Gastrocnemius medialis (tissue), 4 donors: ENCODE measurements around the gene GPATCH1. TPM values are rescaled to one million over a fixed set of nuclear protein-coding genes. Genes with fewer than 3 reads are reported as not detected.

ENCODE experiments used
- ATAC-seq, 2 donors: fragments of 150-250 bp; one replicate each; pipeline ENCODE4 v1.9.1; 2016
- DNase-seq, 2 donors: peaks; one replicate each; pipeline ENCODE4 v3.0.0-alpha.2; 2019
- H3K27ac ChIP-seq, 4 donors: fragments of 200-600 bp; sonication (generic); 1 replicate in 1 of 4; 2 replicates in 3 of 4; pipeline ENCODE4 v1.5.1; 2016 to 2018; ENCODE audit warnings: mild to moderate bottlenecking in 2 of 4, moderate library complexity in 1 of 4
- H3K27me3 ChIP-seq, 3 donors: fragments of 200-600 bp; sonication (generic) in 2 of 3; 1 replicate in 1 of 3; 2 replicates in 2 of 3; pipeline versions ENCODE4 v1.5.1 to v1.6.0; 2016 to 2019; ENCODE audit warnings: mild to moderate bottlenecking in 1 of 3, moderate library complexity in 1 of 3
- H3K36me3 ChIP-seq, 2 donors: fragments of 200-600 bp; sonication (generic) in 1 of 2; one replicate each; pipeline ENCODE4 v1.5.1; 2017 to 2018
- H3K4me1 ChIP-seq, 2 donors: fragments of 200-600 bp; sonication (generic) in 1 of 2; one replicate each; pipeline ENCODE4 v1.5.1; 2016 to 2017; ENCODE audit warnings: mild to moderate bottlenecking in 2 of 2
- H3K4me3 ChIP-seq, 4 donors: fragments of 200-600 bp; sonication (generic) in 3 of 4; 1 replicate in 1 of 4; 2 replicates in 3 of 4; pipeline ENCODE4 v1.5.1; 2016 to 2019; ENCODE audit warnings: mild to moderate bottlenecking in 2 of 4
- H3K9me3 ChIP-seq, 3 donors: fragments of 200-600 bp; sonication (generic) in 2 of 3; 1 replicate in 1 of 3; 2 replicates in 2 of 3; pipeline ENCODE4 v1.5.1; 2016 to 2019
- POLR2A ChIP-seq, 2 donors: fragments of 450-650 bp; IDR thresholded peaks; one replicate each; pipeline ENCODE4 v1.6.1; 2017; ENCODE audit warnings: antibody characterized with exemption in 2 of 2, mild to moderate bottlenecking in 2 of 2, moderate library complexity in 2 of 2
- in situ Hi-C, 4 donors: fragments of 200-750 bp; cut with MboI; loops; one replicate each; pipeline versions ENCODE4 v1.15.0 to v1.8.0; 2017; ENCODE audit warnings: low sequenced_read_pairs in 4 of 4
- intact Hi-C: fragments of 100-400 bp; cut with DNase I; formaldehyde crosslinking; loops from one replicate; pipeline ENCODE4 v1.15.1; 2023; ENCODE audit warnings: low total_unique reads
- total RNA-seq, 4 donors: library from RNA; depleted of rRNA; stranded (reverse); fragments of >200 nt; gene quantifications; one replicate each; pipeline versions ENCODE4 v1.1.0 to v1.2.3, GENCODE V29; 2016
- TF ChIP-seq, protein P1 (sequence below), 5 experiments: fragments of 450-650 bp in 3 of 5; fragments of 200-600 bp in 2 of 5; sonication (generic) in 2 of 5; IDR thresholded peaks in 4 of 5; conservative IDR thresholded peaks in 1 of 5; 1 replicate in 4 of 5; 2 replicates in 1 of 5; pipeline ENCODE4 v1.5.1; 2016 to 2019; ENCODE audit warnings: antibody characterized with exemption in 5 of 5, mild to moderate bottlenecking in 3 of 5, moderate library complexity in 3 of 5

Gene GPATCH1
- total RNA-seq, 4 donors from 2014 or later = 2.2 to 5.3 (median 4.6) TPM

GRCh38 chr19:33067121-33067520, 13.9 kb upstream of the GPATCH1 start:
- intact Hi-C loops = no loop called here
- Histone ChIP-seq H3K4me3 (no peak overlapping the region), H3K27me3 (peaks cover 12 to 33% (median 30%) of the 10 kb centered on the region in 3 donors), H3K9me3 (no peaks in the 10 kb centered on the region), H3K36me3 (no peaks in the 10 kb centered on the region), H3K4me1 (peaks cover 0 to 5% of the 10 kb centered on the region in 2 donors), H3K27ac (no peak overlapping the region)
- ATAC-seq (no peak), DNase-seq (no peak)
- TF ChIP-seq, protein P1, sequence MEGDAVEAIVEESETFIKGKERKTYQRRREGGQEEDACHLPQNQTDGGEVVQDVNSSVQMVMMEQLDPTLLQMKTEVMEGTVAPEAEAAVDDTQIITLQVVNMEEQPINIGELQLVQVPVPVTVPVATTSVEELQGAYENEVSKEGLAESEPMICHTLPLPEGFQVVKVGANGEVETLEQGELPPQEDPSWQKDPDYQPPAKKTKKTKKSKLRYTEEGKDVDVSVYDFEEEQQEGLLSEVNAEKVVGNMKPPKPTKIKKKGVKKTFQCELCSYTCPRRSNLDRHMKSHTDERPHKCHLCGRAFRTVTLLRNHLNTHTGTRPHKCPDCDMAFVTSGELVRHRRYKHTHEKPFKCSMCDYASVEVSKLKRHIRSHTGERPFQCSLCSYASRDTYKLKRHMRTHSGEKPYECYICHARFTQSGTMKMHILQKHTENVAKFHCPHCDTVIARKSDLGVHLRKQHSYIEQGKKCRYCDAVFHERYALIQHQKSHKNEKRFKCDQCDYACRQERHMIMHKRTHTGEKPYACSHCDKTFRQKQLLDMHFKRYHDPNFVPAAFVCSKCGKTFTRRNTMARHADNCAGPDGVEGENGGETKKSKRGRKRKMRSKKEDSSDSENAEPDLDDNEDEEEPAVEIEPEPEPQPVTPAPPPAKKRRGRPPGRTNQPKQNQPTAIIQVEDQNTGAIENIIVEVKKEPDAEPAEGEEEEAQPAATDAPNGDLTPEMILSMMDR (IDR thresholded peaks at IDR 0.05 in 4 of 5, conservative IDR thresholded peaks at IDR 0.05 in 1 of 5) = no peak
- TF ChIP-seq POLR2A (IDR thresholded peaks at IDR 0.05) = no peak
- in situ Hi-C loops = no loop called here

- Histone ChIP-seq H3K4me1 (no peaks in the 10 kb centered on the region), H3K9me3 (no peaks in the 10 kb centered on the region), H3K36me3 (no peaks in the 10 kb centered on the region), H3K27me3 (no peaks in the 10 kb centered on the region), H3K4me3 (no peak overlapping the region), H3K27ac (no peak overlapping the region)
- ATAC-seq (no peak), DNase-seq (no peak)
- intact Hi-C loops = no loop called here
- in situ Hi-C loops = no loop called here
- TF ChIP-seq, protein P1 (IDR thresholded peaks at IDR 0.05 in 4 of 5, conservative IDR thresholded peaks at IDR 0.05 in 1 of 5) = no peak
- no peak for TF ChIP-seq POLR2A (IDR thresholded peaks at IDR 0.05)
Observed at GRCh38 chr19:33071887-33072286, 9.1 kb upstream of the GPATCH1 start.

DNA sequence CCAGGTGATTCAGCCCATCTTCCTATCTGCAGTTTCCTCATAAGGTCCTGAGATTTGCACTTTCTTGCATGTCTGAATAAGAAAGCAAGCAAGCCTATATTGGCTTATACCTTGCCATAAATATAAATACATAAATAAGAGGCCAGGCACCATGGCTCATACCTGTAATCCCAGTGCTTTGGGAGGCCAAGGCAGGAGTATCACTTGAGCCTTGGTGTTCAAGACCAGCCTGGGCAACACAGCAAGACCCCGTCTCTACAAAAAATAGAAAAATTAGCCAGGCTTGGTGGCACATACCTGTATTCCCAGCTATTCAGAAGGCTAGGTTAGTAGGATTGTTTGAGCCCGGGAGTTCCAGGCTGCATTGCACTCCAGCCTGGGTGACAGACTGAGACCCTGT, 5.5 kb upstream of the GPATCH1 start:
- intact Hi-C loops = no loop called here
- no peak for ATAC-seq

DNA sequence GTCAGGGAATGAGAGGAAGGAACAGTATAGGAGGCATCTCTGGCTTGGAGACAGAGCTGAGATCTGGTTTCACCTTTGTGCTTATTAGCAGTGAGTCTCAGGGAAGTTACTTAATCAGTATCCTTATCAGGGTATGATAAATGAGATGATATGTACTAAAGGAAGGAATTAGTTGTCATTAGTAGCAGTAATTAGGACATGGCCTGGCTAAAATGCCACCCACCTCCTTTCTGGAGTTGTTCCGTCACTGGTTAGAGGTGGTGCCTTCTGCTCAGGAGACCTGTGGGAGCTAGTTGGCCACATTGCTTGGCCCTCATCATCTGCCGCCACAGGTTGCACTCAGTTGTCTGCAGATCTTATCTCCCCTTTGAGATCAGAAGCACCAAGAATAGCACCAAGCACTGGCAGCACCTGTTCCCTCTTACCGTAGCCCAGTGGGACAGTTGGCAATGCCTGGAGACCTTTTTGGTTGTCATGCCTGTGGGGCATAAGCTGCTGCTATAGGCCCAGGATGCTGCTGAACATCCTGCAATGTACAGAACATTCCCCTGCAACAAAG, 4.7 kb downstream of the GPATCH1 start:
- H3K27me3 ChIP-seq = no peaks in the 10 kb centered on the region
- ATAC-seq (no peak), DNase-seq (no peak)
- intact Hi-C loops = no loop called here
- H3K9me3 ChIP-seq = no peaks in the 10 kb centered on the region
- H3K36me3 ChIP-seq = peaks cover 0 to 28% of the 10 kb centered on the region in 2 donors
- H3K4me1 ChIP-seq = peaks cover 15 to 16% of the 10 kb centered on the region in 2 donors
- H3K27ac ChIP-seq = no peak overlapping the region
- in situ Hi-C loops = no loop called here
- H3K4me3 ChIP-seq = no peak overlapping the region
- TF ChIP-seq POLR2A (IDR thresholded peaks at IDR 0.05) = no peak
- TF ChIP-seq, protein P1 (IDR thresholded peaks at IDR 0.05 in 4 of 5, conservative IDR thresholded peaks at IDR 0.05 in 1 of 5) = no peak

More for the DNA sequence above, 5.5 kb upstream of the GPATCH1 start:
- no peak overlapping the region for H3K4me3 ChIP-seq
- no peak for DNase-seq
- H3K4me1 ChIP-seq = no peaks in the 10 kb centered on the region
- TF ChIP-seq POLR2A (IDR thresholded peaks at IDR 0.05) = no peak
- TF ChIP-seq, protein P1 (IDR thresholded peaks at IDR 0.05 in 4 of 5, conservative IDR thresholded peaks at IDR 0.05 in 1 of 5) = no peak
- no peaks in the 10 kb centered on the region for H3K36me3 ChIP-seq
- H3K9me3 ChIP-seq = no peaks in the 10 kb centered on the region
- no peak overlapping the region for H3K27ac ChIP-seq
- in situ Hi-C loops = no loop called here
- no peaks in the 10 kb centered on the region for H3K27me3 ChIP-seq

GRCh38 chr19:33086955-33087354, 6.0 kb downstream of the GPATCH1 start:
- Histone ChIP-seq H3K27me3 (no peaks in the 10 kb centered on the region), H3K36me3 (peaks cover 0 to 38% of the 10 kb centered on the region in 2 donors), H3K4me1 (peaks cover 12 to 14% of the 10 kb centered on the region in 2 donors), H3K4me3 (no peak overlapping the region), H3K9me3 (no peaks in the 10 kb centered on the region), H3K27ac (no peak overlapping the region)
- in situ Hi-C loops = no loop called here
- TF ChIP-seq, protein P1 (IDR thresholded peaks at IDR 0.05 in 4 of 5, conservative IDR thresholded peaks at IDR 0.05 in 1 of 5) = no peak
- no peak for TF ChIP-seq POLR2A (IDR thresholded peaks at IDR 0.05)
- ATAC-seq (no peak), DNase-seq (no peak)
- intact Hi-C loops = no loop called here
